GM23248 (cell line): ENCODE data around the gene PRKCE. TPM values are rescaled to one million over a fixed set of nuclear protein-coding genes. Genes with fewer than 3 reads are reported as not detected.
A peak's percentile ranks its signal among the peaks of the same experiment; 100 is the strongest.

Experiments used
- DNase-seq: peaks from one replicate; pipeline ENCODE4 v3.0.0-alpha.2; 2015
- H2AFZ ChIP-seq: fragments of 200-600 bp; sonication (generic); 2 replicates; pipeline ENCODE4 v1.6.1; 2016; ENCODE audit warnings: antibody characterized with exemption
- H3F3A ChIP-seq: fragments of 200-600 bp; sonication (generic); 2 replicates; pipeline ENCODE4 v1.6.1; 2016; ENCODE audit warnings: mild to moderate bottlenecking, antibody characterized with exemption, mixed run types; ENCODE audit not compliant: insufficient read depth
- H3K27ac ChIP-seq: fragments of 200-600 bp; sonication (generic); 2 replicates; pipeline ENCODE4 v1.5.1; 2016; ENCODE audit warnings: mild to moderate bottlenecking
- H3K27me3 ChIP-seq: fragments of 200-600 bp; sonication (generic); replicated peaks from 2 replicates; pipeline ENCODE4 v1.6.1; 2016; ENCODE audit warnings: mild to moderate bottlenecking; ENCODE audit not compliant: insufficient read depth
- H3K36me3 ChIP-seq: fragments of 200-600 bp; sonication (generic); 2 replicates; pipeline ENCODE4 v1.6.1; 2016; ENCODE audit warnings: low read depth, mild to moderate bottlenecking
- H3K4me1 ChIP-seq: fragments of 200-600 bp; sonication (generic); 2 replicates; pipeline ENCODE4 v1.6.1; 2016; ENCODE audit warnings: mild to moderate bottlenecking; ENCODE audit not compliant: insufficient read depth
- H3K4me2 ChIP-seq: fragments of 200-600 bp; sonication (generic); one replicate; pipeline ENCODE4 v1.6.1; 2016; ENCODE audit warnings: mild to moderate bottlenecking; ENCODE audit not compliant: unreplicated experiment
- H3K4me3 ChIP-seq: fragments of 200-600 bp; sonication (generic); 2 replicates; pipeline ENCODE4 v1.5.1; 2016; ENCODE audit warnings: mild to moderate bottlenecking
- H3K79me2 ChIP-seq: fragments of 200-600 bp; sonication (generic); 2 replicates; pipeline ENCODE4 v1.6.1; 2016; ENCODE audit warnings: mild to moderate bottlenecking; ENCODE audit not compliant: insufficient read depth
- H3K9ac ChIP-seq: fragments of 200-600 bp; sonication (generic); 2 replicates; pipeline ENCODE4 v1.6.1; 2016; ENCODE audit warnings: mild to moderate bottlenecking
- H3K9me2 ChIP-seq: fragments of 200-600 bp; sonication (generic); 2 replicates; pipeline ENCODE4 v1.6.1; 2016; ENCODE audit warnings: mixed run types, mild to moderate bottlenecking, moderate library complexity; ENCODE audit not compliant: insufficient read depth
- H3K9me3 ChIP-seq: fragments of 200-600 bp; sonication (generic); one replicate; pipeline ENCODE4 v1.6.1; 2017; ENCODE audit warnings: low read depth
- H4K20me1 ChIP-seq: fragments of 200-600 bp; sonication (generic); 2 replicates; pipeline ENCODE4 v1.6.0; 2016; ENCODE audit not compliant: insufficient read depth
- EZH2 ChIP-seq: fragments of 200-600 bp; sonication (generic); IDR thresholded peaks from 2 replicates; pipeline ENCODE4 v1.6.1; 2018; ENCODE audit warnings: antibody characterized with exemption, mild to moderate bottlenecking; ENCODE audit not compliant: insufficient read depth, poor library complexity, severe bottlenecking
- EZH2phosphoT487 ChIP-seq: fragments of 200-600 bp; sonication (generic); IDR thresholded peaks from 2 replicates; pipeline ENCODE4 v1.6.1; 2018; ENCODE audit warnings: antibody characterized with exemption, moderate library complexity, mild to moderate bottlenecking, low read depth; ENCODE audit not compliant: insufficient read depth
- WGBS, 2 experiments: methylation state at CpG; one replicate each; pipeline ENCODE4 v1.1.6; 2015 to 2017; ENCODE audit warnings: low lambda C conversion rate in 2 of 2, low coverage in 1 of 2; ENCODE audit errors: missing lambda C conversion rate in 2 of 2; 5-methylcytosine and 5-hydroxymethylcytosine counted together
- in situ Hi-C: fragments of 300-500 bp; cut with MboI; formaldehyde crosslinking; loops from 2 replicates; pipeline ENCODE4 v1.15.0; 2020
- polyA plus RNA-seq: library from polyadenylated mRNA; unstranded; fragments of >200 nt; fragmentation: Nextera tagmentation; extraction: Ambion mirVana; gene quantifications from 2 replicates; pipeline ENCODE4 v1.2.1, GENCODE V29; 2016
- total RNA-seq: library from RNA; depleted of rRNA; stranded (reverse); fragments of >200 nt; shearing (Covaris generic); gene quantifications from 2 replicates; pipeline ENCODE4 v1.2.3, GENCODE V29; 2014

The PRKCE gene
- total and polyA plus RNA-seq, 2 experiments from 2014 or later: 5.9 to 7.0 TPM

DNA sequence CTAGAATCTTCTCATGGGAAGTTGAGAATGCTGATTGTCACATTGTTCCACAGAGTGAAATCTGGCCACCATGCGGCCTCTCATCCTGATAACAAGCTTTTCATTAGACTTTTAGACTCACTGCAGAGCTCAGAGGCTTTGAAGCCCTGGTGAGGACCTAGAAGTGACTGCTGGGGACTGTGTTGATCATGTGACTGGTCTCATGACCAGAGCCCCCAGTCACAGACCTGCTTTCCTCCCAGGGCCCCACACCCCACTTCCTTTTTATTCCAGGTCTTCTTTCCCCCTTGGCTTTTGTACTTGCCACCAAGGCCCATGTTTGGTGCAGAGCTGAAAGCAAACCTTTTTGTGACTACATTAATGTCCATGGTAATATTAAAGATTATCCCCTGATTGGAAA is 45.2 kb downstream of the PRKCE start:
- DNase-seq: no peak
- Histone ChIP-seq H3K36me3 (no peaks in the 10 kb centered on the region), H3K9me3 (no peaks in the 10 kb centered on the region), H3K4me3 (no peak overlapping the region), H3F3A (peaks cover 17% of the 10 kb centered on the region), H3K79me2 (peaks cover 87% of the 10 kb centered on the region), H3K9me2 (no peaks in the 10 kb centered on the region), H3K27ac (no peak overlapping the region), H3K27me3 (no peaks in the 10 kb centered on the region), H2AFZ (no peak overlapping the region), H3K4me1 (peaks cover 29% of the 10 kb centered on the region), H3K9ac (no peak overlapping the region), H3K4me2 (no peak overlapping the region), H4K20me1 (no peaks in the 10 kb centered on the region)
- in situ Hi-C loops: no loop called here
- 100% methylated on average over 1 of the region's 1 CpG for WGBS, 2 experiments
- TF ChIP-seq EZH2phosphoT487 (no peak), EZH2 (no peak)

DNA sequence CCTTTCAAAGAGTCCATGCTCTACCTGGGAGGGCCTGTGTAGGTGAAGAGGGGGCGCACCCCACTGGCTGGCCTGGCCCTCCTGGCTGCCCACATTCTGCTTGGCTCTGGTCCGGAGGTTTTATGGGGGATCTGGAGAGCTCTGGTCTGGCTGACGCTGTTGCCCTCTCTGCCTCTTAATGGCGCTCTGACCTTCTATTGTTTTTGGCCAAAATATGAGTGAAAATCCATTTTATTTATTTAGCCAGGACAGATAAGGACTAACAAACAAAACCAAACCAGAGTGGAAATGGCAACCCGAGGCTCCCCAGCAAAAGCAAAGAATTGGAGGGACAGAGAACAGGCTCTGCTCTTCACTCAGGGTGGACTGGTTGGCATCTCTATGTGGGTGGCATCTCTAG is 45.7 kb downstream of the PRKCE start:
- Histone ChIP-seq H3K9me3 (no peaks in the 10 kb centered on the region), H3K36me3 (no peaks in the 10 kb centered on the region), H3K27me3 (no peaks in the 10 kb centered on the region), H3K4me1 (peaks cover 29% of the 10 kb centered on the region), H3K4me3 (no peak overlapping the region), H2AFZ (no peak overlapping the region), H3K27ac (no peak overlapping the region), H3K79me2 (peaks cover 86% of the 10 kb centered on the region), H3F3A (peaks cover 17% of the 10 kb centered on the region), H3K9me2 (no peaks in the 10 kb centered on the region), H3K9ac (no peak overlapping the region), H3K4me2 (no peak overlapping the region), H4K20me1 (no peaks in the 10 kb centered on the region)
- TF ChIP-seq EZH2phosphoT487: no peak
- no peak for TF ChIP-seq EZH2
- no peak for DNase-seq
- in situ Hi-C loops: no loop called here
- WGBS, 2 experiments: 93 to 96% methylated on average over 5 of the region's 5 CpGs

GRCh38 chr2:45698554-45698953 is 47.1 kb downstream of the PRKCE start:
- Histone ChIP-seq H3K79me2 (peaks cover 86% of the 10 kb centered on the region), H3K4me3 (no peak overlapping the region), H3K36me3 (no peaks in the 10 kb centered on the region), H3K9ac (peak overlapping the region; percentile 70), H3K9me2 (no peaks in the 10 kb centered on the region), H3K27ac (peak overlapping the region; percentile 85), H4K20me1 (no peaks in the 10 kb centered on the region), H3K9me3 (no peaks in the 10 kb centered on the region), H3K4me1 (peaks cover 30% of the 10 kb centered on the region), H2AFZ (no peak overlapping the region), H3K27me3 (no peaks in the 10 kb centered on the region), H3F3A (peaks cover 17% of the 10 kb centered on the region), H3K4me2 (peak overlapping the region; percentile 52)
- in situ Hi-C loops: no loop called here
- TF ChIP-seq EZH2 (no peak), EZH2phosphoT487 (no peak)
- DNase-seq: peak; percentile 30

- Histone ChIP-seq H3K4me2 (peak overlapping the region; percentile 52), H3K9ac (peak overlapping the region; percentile 70), H3K36me3 (no peaks in the 10 kb centered on the region), H3K9me3 (no peaks in the 10 kb centered on the region), H4K20me1 (no peaks in the 10 kb centered on the region), H2AFZ (no peak overlapping the region), H3K4me1 (peaks cover 33% of the 10 kb centered on the region), H3K9me2 (no peaks in the 10 kb centered on the region), H3F3A (peaks cover 21% of the 10 kb centered on the region), H3K27me3 (no peaks in the 10 kb centered on the region), H3K4me3 (no peak overlapping the region), H3K27ac (peak overlapping the region; percentile 85), H3K79me2 (peaks cover 86% of the 10 kb centered on the region)
- 16 to 18% methylated on average over 7 of the region's 7 CpGs for WGBS, 2 experiments
- in situ Hi-C loops: no loop called here
- no peak for TF ChIP-seq EZH2phosphoT487
- TF ChIP-seq EZH2: no peak
- peak; percentile 95 for DNase-seq
These were observed 47.7 kb downstream of the PRKCE start for GRCh38 chr2:45699032-45699658.

DNA sequence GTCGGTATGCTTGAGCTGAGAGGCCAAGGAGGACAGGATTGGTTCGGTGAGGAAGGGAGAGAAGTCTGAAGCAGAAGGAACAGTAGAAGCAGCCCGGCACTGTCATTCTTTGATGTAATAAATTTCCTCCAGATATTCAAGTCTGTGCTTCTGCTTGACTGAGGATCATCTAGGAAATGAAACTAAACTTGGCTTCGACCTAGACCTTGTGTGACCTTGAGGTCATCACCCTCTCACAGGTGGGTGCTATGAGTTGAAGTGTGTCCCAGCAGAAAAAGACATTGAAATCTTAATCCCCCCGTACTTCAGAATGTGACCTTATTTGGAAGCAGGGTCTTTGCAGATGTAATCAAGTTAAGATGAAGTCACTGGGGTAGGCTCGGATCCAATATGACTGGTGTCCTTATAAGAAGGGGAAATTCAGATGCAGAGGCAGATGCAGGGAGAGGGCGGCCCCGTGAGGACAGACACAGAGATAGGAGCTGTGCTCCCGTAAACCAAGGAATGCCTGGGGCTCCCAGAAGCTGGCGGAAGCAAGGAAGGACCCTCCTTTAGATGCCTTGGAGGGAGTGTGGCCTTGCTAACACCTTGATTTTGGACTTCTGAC is 49.0 kb downstream of the PRKCE start:
- H3K27me3 ChIP-seq: no peaks in the 10 kb centered on the region
- H2AFZ ChIP-seq: no peak overlapping the region
- no peak overlapping the region for H3K4me3 ChIP-seq
- no peak for TF ChIP-seq EZH2phosphoT487
- TF ChIP-seq EZH2: no peak
- no peak overlapping the region for H3K27ac ChIP-seq
- DNase-seq: no peak
- 93 to 94% methylated on average over 9 to 10 of the region's 10 CpGs for WGBS, 2 experiments
- peaks cover 86% of the 10 kb centered on the region for H3K79me2 ChIP-seq
- peaks cover 31% of the 10 kb centered on the region for H3K4me1 ChIP-seq
- H3K36me3 ChIP-seq: no peaks in the 10 kb centered on the region
- in situ Hi-C loops: no loop called here
- no peaks in the 10 kb centered on the region for H3K9me2 ChIP-seq
- no peaks in the 10 kb centered on the region for H3K9me3 ChIP-seq
- H3K4me2 ChIP-seq: no peak overlapping the region
- H3K9ac ChIP-seq: no peak overlapping the region
- H3F3A ChIP-seq: peaks cover 21% of the 10 kb centered on the region
- no peaks in the 10 kb centered on the region for H4K20me1 ChIP-seq
